SK-N-SH treated with all-trans-retinoic acid at 6 μM for 48 hours (cell line): ENCODE results near the gene CDK5R1.

Source experiments
- ATAC-seq: fragments of 200-7000 bp; cut with Tn5 transposase; 3 replicates; pipeline ENCODE4 v1.9.1; 2020; ENCODE audit warnings: mild to moderate bottlenecking, moderate library complexity
- ARNTL ChIP-seq: fragments of 450-650 bp; formaldehyde crosslinking; IDR thresholded peaks from 2 replicates; pipeline ENCODE4 v1.5.0; 2020; ENCODE audit warnings: low read depth, mild to moderate bottlenecking, moderate library complexity, borderline replicate concordance
- BACH2 ChIP-seq: fragments of 250-450 bp; sonication (Bioruptor Pico); IDR thresholded peaks from 2 replicates; pipeline ENCODE4 v1.9.0; 2021; ENCODE audit warnings: mild to moderate bottlenecking, borderline replicate concordance
- CSDC2 ChIP-seq: fragments of 250-450 bp; sonication (Bioruptor Pico); IDR thresholded peaks from 2 replicates; pipeline ENCODE4 v1.5.0; 2020; ENCODE audit warnings: mild to moderate bottlenecking, moderate library complexity
- ESRRG ChIP-seq: fragments of 250-450 bp; sonication (Bioruptor Pico); IDR thresholded peaks from 2 replicates; pipeline ENCODE4 v1.6.1; 2021; ENCODE audit warnings: mild to moderate bottlenecking
- GLIS3 ChIP-seq: fragments of 250-450 bp; sonication (Bioruptor Pico); IDR thresholded peaks from 2 replicates; pipeline ENCODE4 v1.5.0; 2020; ENCODE audit warnings: mild to moderate bottlenecking, moderate library complexity
- ISL1 ChIP-seq: fragments of 250-450 bp; sonication (Bioruptor Pico); IDR thresholded peaks from 2 replicates; pipeline ENCODE4 v2.1.2; 2022; ENCODE audit warnings: mild to moderate bottlenecking, moderate library complexity
- OSR1 ChIP-seq: fragments of 250-450 bp; sonication (Bioruptor Pico); IDR thresholded peaks from 2 replicates; pipeline ENCODE4 v1.8.0; 2022; ENCODE audit warnings: moderate library complexity, mild to moderate bottlenecking, inconsistent platforms
- RARB ChIP-seq: fragments of 250-450 bp; sonication (Bioruptor Pico); IDR thresholded peaks from 2 replicates; pipeline ENCODE4 v1.8.0; 2021; ENCODE audit warnings: mild to moderate bottlenecking, moderate library complexity
- SNAI2 ChIP-seq: fragments of 250-450 bp; sonication (Bioruptor Pico); IDR thresholded peaks from 2 replicates; pipeline ENCODE4 v1.5.0; 2020; ENCODE audit warnings: mild to moderate bottlenecking, moderate library complexity
- TCF4 ChIP-seq: fragments of 250-450 bp; sonication (Bioruptor Pico); IDR thresholded peaks from 2 replicates; pipeline ENCODE4 v1.8.0; 2021; ENCODE audit warnings: mild to moderate bottlenecking, moderate library complexity, borderline replicate concordance
- TOX ChIP-seq: fragments of 250-450 bp; sonication (Bioruptor Pico); IDR thresholded peaks from 2 replicates; pipeline ENCODE4 v1.8.0; 2021; ENCODE audit warnings: mild to moderate bottlenecking, moderate library complexity, borderline replicate concordance
- ZC3H10 ChIP-seq: fragments of 250-450 bp; sonication (Bioruptor Pico); IDR thresholded peaks from 2 replicates; pipeline ENCODE4 v1.5.1; 2021; ENCODE audit warnings: mild to moderate bottlenecking, moderate library complexity
- ZFP3 ChIP-seq: fragments of 250-450 bp; sonication (Bioruptor Pico); IDR thresholded peaks from 2 replicates; pipeline ENCODE4 v1.5.0; 2020; ENCODE audit warnings: mild to moderate bottlenecking, moderate library complexity
- ZFP30 ChIP-seq: fragments of 450-650 bp; formaldehyde crosslinking; IDR thresholded peaks from 2 replicates; pipeline ENCODE4 v1.5.0; 2022; ENCODE audit warnings: mild to moderate bottlenecking, moderate library complexity
- ZNF70 ChIP-seq: fragments of 450-650 bp; formaldehyde crosslinking; IDR thresholded peaks from 2 replicates; pipeline ENCODE4 v1.5.0; 2020; ENCODE audit warnings: mild to moderate bottlenecking, moderate library complexity
- ZNF8 ChIP-seq: fragments of 450-650 bp; formaldehyde crosslinking; IDR thresholded peaks from 2 replicates; pipeline ENCODE4 v1.5.0; 2020; ENCODE audit warnings: mild to moderate bottlenecking, moderate library complexity
- TF ChIP-seq, protein P1 (sequence below): fragments of 250-450 bp; sonication (Bioruptor Pico); IDR thresholded peaks from 2 replicates; pipeline ENCODE4 v1.5.1; 2020; ENCODE audit warnings: low read depth, mild to moderate bottlenecking, moderate library complexity
- TF ChIP-seq, protein P2 (sequence below): fragments of 250-450 bp; sonication (Bioruptor Pico); IDR thresholded peaks from 2 replicates; pipeline ENCODE4 v1.8.0; 2021; ENCODE audit warnings: low read depth, mild to moderate bottlenecking, moderate library complexity, borderline replicate concordance
- TF ChIP-seq, protein P3 (sequence below): fragments of 250-450 bp; sonication (Bioruptor Pico); IDR thresholded peaks from 2 replicates; pipeline ENCODE4 v1.8.0; 2020; ENCODE audit warnings: mild to moderate bottlenecking, moderate library complexity, borderline replicate concordance
- TF ChIP-seq, protein P4 (sequence below): fragments of 250-450 bp; sonication (Bioruptor Pico); IDR thresholded peaks from 2 replicates; pipeline ENCODE4 v1.5.1; 2021; ENCODE audit warnings: mild to moderate bottlenecking, moderate library complexity
- TF ChIP-seq, protein P5 (sequence below): fragments of 250-450 bp; sonication (Bioruptor Pico); IDR thresholded peaks from 2 replicates; pipeline ENCODE4 v1.5.0; 2020; ENCODE audit warnings: mild to moderate bottlenecking, moderate library complexity

Gene CDK5R1

DNA sequence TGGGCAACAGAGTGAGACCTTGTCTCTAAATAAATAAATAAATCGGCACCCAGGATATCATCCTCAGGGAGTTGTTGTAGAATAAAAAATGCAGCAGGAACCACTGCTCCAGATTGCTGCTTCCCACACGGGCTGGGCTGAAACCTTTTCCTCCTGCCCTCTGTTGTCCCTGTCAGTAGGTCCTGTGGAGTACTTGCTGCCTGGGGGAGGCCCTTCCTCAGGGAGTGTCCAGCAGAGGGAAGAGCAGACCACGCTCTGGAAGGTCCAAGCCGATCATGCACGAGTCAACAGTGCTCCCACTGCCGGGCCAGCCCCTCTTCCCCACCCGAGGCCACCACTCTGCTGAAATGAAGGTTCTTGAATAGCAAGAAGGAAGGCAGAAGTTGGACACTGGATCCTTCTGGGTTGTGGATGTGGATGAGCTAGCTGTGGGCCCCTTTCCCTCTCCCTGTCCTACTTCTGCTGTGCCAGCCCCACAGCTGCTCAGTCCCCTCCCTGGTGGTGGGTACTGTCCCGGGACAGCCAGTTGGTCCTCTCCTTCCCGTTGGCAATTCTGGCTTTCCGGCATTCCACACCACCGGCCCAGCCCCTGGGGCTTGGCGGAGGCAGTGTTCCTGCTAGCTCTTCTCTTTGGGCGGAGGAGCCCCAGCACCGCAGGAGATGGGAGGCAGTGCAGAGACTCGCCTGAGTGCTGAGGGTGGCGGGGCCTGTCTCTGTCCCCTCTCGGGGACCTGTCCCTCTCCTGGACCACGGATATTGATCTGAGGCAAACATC is 10.8 kb downstream of the CDK5R1 start:
- TF ChIP-seq, protein P1, sequence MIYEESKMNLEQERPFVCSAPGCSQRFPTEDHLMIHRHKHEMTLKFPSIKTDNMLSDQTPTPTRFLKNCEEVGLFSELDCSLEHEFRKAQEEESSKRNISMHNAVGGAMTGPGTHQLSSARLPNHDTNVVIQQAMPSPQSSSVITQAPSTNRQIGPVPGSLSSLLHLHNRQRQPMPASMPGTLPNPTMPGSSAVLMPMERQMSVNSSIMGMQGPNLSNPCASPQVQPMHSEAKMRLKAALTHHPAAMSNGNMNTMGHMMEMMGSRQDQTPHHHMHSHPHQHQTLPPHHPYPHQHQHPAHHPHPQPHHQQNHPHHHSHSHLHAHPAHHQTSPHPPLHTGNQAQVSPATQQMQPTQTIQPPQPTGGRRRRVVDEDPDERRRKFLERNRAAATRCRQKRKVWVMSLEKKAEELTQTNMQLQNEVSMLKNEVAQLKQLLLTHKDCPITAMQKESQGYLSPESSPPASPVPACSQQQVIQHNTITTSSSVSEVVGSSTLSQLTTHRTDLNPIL (CRISPR knock-in tag) = no peak
- TF ChIP-seq, all 23 proteins: peak for 0
- peak; percentile 24; the same call in 1 of the 3 replicates for ATAC-seq

DNA sequence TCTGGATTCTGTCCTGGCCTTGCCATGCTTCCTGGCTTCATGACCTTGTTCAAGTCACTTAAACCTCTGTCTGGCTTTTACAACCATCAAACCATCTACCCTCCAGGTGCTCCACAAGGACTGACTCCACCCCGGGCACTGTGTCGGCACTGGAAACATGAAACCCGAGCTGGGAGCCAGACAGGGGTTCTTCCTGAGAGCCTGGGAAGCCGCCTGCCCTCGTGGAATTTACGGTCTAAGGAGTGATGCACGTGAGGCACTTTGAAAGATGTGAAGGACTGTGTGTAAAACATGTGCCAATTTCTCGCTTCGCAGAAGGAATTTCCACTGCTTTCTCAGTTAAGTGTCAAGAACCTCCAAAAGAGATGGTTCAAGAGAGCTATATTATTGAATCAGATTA is 11.6 kb downstream of the CDK5R1 start:
- no peak for TF ChIP-seq ZFP30
- TF ChIP-seq ARNTL (CRISPR knock-in tag) = no peak
- TF ChIP-seq RARB (CRISPR knock-in tag) = no peak
- no peak for TF ChIP-seq OSR1 (CRISPR knock-in tag)
- TF ChIP-seq TOX (CRISPR knock-in tag) = no peak
- no peak for TF ChIP-seq SNAI2 (CRISPR knock-in tag)
- no peak for TF ChIP-seq ZC3H10 (CRISPR knock-in tag)
- TF ChIP-seq ISL1 (CRISPR knock-in tag) = no peak
- TF ChIP-seq, protein P2, sequence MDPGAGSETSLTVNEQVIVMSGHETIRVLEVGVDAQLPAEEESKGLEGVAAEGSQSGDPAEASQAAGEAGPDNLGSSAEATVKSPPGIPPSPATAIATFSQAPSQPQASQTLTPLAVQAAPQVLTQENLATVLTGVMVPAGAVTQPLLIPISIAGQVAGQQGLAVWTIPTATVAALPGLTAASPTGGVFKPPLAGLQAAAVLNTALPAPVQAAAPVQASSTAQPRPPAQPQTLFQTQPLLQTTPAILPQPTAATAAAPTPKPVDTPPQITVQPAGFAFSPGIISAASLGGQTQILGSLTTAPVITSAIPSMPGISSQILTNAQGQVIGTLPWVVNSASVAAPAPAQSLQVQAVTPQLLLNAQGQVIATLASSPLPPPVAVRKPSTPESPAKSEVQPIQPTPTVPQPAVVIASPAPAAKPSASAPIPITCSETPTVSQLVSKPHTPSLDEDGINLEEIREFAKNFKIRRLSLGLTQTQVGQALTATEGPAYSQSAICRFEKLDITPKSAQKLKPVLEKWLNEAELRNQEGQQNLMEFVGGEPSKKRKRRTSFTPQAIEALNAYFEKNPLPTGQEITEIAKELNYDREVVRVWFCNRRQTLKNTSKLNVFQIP (CRISPR knock-in tag) = no peak
- TF ChIP-seq ZNF70 (CRISPR knock-in tag) = no peak
- no peak for TF ChIP-seq ZFP3 (CRISPR knock-in tag)
- TF ChIP-seq, protein P3, sequence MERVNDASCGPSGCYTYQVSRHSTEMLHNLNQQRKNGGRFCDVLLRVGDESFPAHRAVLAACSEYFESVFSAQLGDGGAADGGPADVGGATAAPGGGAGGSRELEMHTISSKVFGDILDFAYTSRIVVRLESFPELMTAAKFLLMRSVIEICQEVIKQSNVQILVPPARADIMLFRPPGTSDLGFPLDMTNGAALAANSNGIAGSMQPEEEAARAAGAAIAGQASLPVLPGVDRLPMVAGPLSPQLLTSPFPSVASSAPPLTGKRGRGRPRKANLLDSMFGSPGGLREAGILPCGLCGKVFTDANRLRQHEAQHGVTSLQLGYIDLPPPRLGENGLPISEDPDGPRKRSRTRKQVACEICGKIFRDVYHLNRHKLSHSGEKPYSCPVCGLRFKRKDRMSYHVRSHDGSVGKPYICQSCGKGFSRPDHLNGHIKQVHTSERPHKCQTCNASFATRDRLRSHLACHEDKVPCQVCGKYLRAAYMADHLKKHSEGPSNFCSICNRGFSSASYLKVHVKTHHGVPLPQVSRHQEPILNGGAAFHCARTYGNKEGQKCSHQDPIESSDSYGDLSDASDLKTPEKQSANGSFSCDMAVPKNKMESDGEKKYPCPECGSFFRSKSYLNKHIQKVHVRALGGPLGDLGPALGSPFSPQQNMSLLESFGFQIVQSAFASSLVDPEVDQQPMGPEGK (CRISPR knock-in tag) = no peak
- TF ChIP-seq TCF4 = no peak
- TF ChIP-seq ZNF8 (CRISPR knock-in tag) = no peak
- no peak for TF ChIP-seq ESRRG (CRISPR knock-in tag)
- TF ChIP-seq GLIS3 = no peak
- TF ChIP-seq, protein P1 (CRISPR knock-in tag) = no peak
- TF ChIP-seq, protein P4, sequence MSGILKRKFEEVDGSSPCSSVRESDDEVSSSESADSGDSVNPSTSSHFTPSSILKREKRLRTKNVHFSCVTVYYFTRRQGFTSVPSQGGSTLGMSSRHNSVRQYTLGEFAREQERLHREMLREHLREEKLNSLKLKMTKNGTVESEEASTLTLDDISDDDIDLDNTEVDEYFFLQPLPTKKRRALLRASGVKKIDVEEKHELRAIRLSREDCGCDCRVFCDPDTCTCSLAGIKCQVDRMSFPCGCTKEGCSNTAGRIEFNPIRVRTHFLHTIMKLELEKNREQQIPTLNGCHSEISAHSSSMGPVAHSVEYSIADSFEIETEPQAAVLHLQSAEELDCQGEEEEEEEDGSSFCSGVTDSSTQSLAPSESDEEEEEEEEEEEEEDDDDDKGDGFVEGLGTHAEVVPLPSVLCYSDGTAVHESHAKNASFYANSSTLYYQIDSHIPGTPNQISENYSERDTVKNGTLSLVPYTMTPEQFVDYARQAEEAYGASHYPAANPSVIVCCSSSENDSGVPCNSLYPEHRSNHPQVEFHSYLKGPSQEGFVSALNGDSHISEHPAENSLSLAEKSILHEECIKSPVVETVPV (CRISPR knock-in tag) = no peak
- no peak for TF ChIP-seq BACH2 (CRISPR knock-in tag)
- TF ChIP-seq CSDC2 (CRISPR knock-in tag) = no peak
- ATAC-seq = no peak

DNA sequence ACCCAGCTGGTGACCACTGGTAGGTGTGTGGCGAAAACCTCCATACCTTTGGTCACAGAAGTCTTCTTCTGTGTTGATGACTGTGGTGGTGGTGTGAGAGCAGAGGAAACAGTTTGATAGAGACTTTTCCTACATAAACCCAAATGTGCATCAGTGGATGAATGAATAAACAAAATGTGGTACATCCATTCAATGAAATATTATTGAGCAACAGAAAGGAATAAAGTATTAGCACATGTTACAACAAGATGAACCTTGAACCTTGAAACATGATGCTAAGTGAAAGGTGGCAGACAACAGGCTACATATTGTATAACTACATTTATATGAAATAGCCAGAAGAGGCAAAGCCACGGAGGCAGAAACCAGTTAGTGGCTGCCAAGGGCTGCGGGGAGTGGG is 15.2 kb downstream of the CDK5R1 start:
- TF ChIP-seq ESRRG (CRISPR knock-in tag) (no peak), ZNF8 (CRISPR knock-in tag) (peak; percentile 80)
- ATAC-seq = no peak

DNA sequence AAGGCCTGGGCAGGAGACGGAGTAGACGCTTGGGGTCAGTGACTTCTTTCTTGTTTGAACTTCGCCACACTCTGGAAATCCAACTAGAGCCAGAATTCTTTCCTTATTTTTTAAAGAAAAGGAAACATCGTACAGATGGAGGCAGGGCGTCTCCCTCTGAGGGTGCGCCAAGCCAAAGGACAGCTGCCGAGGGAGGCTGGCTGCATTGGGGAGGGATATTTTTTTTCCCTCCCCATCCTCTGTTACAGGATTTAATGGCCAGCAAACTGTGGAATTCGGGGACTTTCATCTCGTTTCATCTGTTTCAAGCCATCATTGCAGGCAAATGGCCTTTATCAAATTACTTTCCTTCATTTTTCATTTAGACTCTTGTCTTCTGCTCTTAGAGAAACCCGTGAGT is 15.9 kb downstream of the CDK5R1 start:
- no peak for TF ChIP-seq TCF4
- TF ChIP-seq ZNF70 (CRISPR knock-in tag) = no peak
- no peak for TF ChIP-seq BACH2 (CRISPR knock-in tag)
- TF ChIP-seq ZFP30 = no peak
- TF ChIP-seq ARNTL (CRISPR knock-in tag) = no peak
- TF ChIP-seq, protein P4 (CRISPR knock-in tag) = no peak
- TF ChIP-seq, protein P5, sequence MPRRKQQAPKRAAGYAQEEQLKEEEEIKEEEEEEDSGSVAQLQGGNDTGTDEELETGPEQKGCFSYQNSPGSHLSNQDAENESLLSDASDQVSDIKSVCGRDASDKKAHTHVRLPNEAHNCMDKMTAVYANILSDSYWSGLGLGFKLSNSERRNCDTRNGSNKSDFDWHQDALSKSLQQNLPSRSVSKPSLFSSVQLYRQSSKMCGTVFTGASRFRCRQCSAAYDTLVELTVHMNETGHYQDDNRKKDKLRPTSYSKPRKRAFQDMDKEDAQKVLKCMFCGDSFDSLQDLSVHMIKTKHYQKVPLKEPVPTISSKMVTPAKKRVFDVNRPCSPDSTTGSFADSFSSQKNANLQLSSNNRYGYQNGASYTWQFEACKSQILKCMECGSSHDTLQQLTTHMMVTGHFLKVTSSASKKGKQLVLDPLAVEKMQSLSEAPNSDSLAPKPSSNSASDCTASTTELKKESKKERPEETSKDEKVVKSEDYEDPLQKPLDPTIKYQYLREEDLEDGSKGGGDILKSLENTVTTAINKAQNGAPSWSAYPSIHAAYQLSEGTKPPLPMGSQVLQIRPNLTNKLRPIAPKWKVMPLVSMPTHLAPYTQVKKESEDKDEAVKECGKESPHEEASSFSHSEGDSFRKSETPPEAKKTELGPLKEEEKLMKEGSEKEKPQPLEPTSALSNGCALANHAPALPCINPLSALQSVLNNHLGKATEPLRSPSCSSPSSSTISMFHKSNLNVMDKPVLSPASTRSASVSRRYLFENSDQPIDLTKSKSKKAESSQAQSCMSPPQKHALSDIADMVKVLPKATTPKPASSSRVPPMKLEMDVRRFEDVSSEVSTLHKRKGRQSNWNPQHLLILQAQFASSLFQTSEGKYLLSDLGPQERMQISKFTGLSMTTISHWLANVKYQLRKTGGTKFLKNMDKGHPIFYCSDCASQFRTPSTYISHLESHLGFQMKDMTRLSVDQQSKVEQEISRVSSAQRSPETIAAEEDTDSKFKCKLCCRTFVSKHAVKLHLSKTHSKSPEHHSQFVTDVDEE (CRISPR knock-in tag) = no peak
- no peak for TF ChIP-seq ZFP3 (CRISPR knock-in tag)
- no peak for TF ChIP-seq ESRRG (CRISPR knock-in tag)
- TF ChIP-seq TOX (CRISPR knock-in tag) = no peak
- TF ChIP-seq ISL1 (CRISPR knock-in tag) = no peak
- TF ChIP-seq RARB (CRISPR knock-in tag) = no peak
- TF ChIP-seq ZC3H10 (CRISPR knock-in tag) = no peak
- no peak for TF ChIP-seq OSR1 (CRISPR knock-in tag)
- no peak for TF ChIP-seq CSDC2 (CRISPR knock-in tag)
- TF ChIP-seq, all 23 proteins: peak for 0
- no peak for ATAC-seq
